ENCODE data around the gene TPPP. TPM values are rescaled to one million over a fixed set of nuclear protein-coding genes. Genes with fewer than 3 reads are reported as not detected.

Gene TPPP
- polyA plus RNA-seq, 4 donors = 3.0 to 6.2 (median 4.4) TPM

DNA sequence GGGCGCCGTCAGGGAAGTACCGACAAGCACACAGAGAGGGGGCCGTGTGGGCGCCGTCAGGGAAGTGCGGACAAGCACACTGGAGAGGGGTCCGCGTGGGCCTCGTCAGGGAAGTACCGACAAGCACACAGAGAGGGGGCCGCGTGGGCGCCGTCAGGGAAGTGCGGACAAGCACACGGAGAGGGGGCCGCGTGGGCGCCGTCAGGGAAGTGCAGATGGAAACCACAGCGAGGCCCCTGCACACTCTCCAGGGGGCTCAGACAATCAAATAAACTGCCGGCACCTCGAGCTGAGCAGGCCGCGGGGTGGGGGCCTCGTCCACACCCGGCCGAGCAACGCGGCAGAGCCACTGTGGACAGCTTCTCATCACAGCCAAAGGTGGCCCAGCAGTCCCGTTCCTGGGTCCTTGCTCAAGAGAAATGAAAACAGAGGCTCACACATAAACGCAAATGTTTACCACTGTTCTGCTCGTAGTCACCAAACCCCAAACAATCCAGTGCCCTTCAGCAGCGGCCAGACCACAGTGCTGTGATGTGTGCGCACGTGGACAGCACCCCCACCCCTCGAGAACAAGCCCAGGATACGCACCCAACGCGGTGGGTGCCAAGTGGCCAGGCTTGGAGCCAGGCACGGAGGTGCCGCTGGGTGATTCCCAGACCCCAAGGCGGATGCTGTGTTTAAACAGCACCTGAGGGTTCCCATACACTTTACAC is 24.7 kb downstream of the TPPP start:
- DNase-seq (ENCODE audit: low read depth in 4 of 4, low spot score in 3 of 4) = no peak

DNA sequence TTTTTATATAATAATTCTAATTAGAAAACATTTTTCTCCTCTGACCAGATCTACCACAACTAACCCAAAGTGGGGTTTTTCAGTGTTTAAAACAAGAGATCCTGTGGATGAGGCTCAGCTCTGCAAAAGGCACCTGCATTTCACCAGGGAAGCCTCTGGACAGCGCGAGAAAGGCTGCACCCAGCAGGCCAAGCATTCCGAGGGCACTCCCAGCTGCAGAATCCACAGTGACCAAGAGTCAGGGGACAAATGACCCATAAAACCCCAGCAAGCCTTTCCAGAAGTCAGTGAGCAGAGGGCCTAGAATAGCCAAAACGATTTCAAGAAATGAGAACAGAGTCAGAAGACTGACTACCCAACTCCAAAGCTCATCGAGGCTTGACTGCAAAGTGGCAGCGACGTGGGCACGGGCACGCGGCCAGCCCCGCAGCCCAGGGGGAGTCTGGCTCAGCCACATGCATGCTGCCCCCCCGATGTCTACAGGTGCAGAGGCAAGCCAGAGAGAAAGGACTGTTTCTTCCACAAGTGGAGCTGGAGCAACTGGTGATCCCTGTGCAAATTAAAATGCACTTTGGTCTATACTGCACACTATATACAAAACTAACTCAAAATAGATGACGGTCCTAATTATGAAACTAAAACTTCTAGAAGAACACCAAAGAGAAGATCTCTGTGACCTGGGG is 26.2 kb downstream of the TPPP start:
- no peak for DNase-seq (ENCODE audit: low read depth in 4 of 4, low spot score in 3 of 4)

DNA sequence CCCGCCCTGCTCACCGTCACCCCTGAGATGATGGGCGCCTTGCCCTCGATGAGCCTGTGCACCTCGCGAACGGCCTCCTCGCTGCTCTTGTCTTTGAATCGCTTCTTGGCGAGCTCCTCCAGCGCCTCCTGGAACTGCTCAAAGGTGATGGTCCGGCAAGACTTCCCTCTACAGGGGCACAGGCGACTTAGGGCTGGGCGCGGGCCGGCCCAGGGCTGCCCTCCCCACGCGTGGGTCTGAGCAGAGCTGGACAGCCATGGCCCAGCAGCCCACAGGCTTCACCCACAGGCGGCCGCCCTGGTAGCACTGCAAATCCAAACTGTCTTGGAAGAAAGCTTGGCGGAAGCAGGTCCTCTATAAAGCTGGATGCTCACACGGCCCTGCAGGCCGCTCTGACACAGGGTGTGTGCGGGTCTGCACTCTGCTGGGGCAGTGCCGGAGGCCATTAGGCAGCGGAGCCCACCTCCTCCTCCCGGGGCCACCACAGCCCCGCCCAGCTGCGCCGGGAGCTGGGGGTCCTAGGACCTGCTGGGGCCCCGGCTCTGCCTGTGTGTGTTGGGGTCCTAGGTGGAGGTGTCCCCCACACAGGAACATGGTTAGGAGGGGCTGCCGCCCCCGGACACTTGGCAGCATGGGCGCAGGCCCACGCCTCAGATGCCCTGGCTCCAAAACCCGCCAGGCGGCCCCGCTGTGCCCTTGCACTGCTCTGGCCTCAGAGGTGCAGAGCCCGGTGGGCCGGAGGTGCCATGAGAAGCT is 27.0 kb downstream of the TPPP start:
- no peak for DNase-seq (ENCODE audit: low read depth in 4 of 4, low spot score in 3 of 4)

DNA sequence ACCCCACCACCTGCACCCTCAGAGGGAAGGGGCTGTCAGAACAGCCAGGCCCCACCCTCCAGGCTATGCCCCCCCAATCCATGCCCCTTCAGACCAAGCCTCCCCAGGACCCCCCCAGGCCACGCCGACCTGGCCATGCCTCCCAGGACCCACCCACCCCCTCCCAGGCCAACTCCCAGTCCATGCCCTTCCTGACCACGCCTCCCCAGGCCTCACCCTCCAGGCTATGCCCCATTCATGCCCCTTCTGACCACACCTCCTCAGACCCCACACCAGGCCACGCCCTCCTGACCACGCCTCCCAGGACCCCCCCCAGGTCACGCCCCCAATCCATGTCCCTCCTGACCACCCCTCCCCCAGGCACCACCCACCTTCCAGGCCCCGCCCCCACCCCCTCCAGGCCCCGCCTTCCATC is 27.6 kb downstream of the TPPP start:
- no peak for DNase-seq (ENCODE audit: low read depth in 4 of 4, low spot score in 3 of 4)

GRCh38 chr5:664994-665360 is 28.2 kb downstream of the TPPP start:
- no peak for DNase-seq (ENCODE audit: low read depth in 4 of 4, low spot score in 3 of 4)

DNA sequence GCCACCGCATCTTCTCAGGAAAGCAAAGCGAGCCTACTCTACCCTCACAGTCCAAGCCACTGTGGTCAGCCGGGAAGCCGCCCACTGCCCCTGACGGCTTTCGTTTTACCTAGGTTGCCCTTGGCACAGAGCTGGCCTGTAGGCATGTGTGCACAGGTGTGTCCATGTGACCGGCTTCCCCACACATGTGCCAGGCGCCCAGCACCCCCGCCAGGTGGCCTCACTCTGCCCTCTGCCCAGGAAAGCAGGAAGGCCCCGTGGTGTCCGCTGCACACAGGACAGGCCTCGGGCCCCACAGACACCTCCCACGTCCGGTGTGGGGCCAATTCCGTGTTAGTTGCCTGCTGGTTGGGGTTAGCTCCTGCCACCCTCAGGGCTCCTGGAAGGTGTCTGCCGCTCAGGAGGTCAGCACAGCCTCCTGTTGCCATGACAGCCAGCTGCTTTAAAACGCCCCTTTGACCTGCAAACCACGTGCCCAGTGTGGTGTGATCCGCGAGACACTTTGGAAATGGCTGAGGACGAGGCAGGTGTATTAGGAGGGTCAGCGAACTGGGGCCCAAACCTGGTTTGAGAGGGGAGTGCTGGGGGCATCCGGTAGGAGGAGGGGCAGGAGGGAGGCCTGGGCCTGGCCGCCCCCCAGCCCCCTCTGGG is 28.7 kb downstream of the TPPP start:
- no peak for DNase-seq (ENCODE audit: low read depth in 4 of 4, low spot score in 3 of 4)

GRCh38 chr5:663436-664342 is 29.5 kb downstream of the TPPP start:
- no peak for DNase-seq (ENCODE audit: low read depth in 4 of 4, low spot score in 3 of 4)

- DNase-seq (ENCODE audit: low read depth in 4 of 4, low spot score in 3 of 4) = no peak
Observed at GRCh38 chr5:662751-663435, 30.3 kb downstream of the TPPP start.

DNA sequence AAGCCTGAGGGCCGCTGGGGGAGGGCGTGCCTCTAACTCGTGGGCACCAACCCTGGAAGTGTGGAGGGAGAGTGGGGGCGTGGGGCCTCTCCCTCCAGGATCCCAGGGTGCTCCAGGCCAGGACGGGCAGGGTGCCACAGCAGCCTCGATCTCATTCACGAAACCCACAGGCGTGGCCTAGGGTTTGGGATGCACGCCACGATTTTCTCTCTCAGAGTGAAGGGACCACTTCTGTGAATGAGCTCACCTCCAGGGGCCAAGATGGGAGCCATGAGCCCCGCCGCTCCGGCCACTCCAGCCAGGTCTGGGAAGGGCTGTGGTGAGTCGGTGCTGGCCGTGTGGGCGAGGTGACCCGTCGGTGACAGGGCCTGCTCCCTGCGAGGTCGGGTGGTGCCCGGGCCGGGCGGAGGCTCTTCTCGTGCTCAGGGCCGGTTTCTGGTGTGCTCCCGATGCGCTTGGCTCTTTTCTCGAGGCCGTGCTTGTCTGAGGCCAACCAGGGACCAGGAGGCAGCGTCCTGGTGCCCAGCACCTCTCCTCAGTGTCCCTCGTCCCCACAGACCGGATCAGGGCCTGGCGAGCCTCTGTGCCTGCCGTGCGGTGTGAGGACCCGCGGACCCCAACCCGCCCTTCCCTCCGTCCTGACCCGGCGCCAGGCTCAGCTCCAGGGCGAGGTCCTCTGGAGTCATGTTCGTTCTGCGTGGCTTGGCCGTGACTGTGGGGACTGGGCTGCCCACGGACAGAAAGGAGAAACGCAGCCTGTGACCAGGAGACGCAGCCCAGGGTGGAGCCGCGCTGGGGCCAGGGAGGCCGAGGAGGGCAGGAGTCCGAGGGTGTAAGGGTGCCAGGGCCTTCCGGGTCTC is 31.0 kb downstream of the TPPP start:
- DNase-seq (ENCODE audit: low read depth in 4 of 4, low spot score in 3 of 4) = no peak

- no peak for DNase-seq (ENCODE audit: low read depth in 4 of 4, low spot score in 3 of 4)
Observed at GRCh38 chr5:660491-661030, 32.6 kb downstream of the TPPP start.

GRCh38 chr5:659496-660263 is 33.5 kb downstream of the TPPP start:
- no peak for DNase-seq (ENCODE audit: low read depth in 4 of 4, low spot score in 3 of 4)

GRCh38 chr5:658103-658502 is 35.0 kb downstream of the TPPP start:
- no peak for DNase-seq (ENCODE audit: low read depth in 4 of 4, low spot score in 3 of 4)

GRCh38 chr5:657570-657969 is 35.6 kb downstream of the TPPP start:
- DNase-seq (ENCODE audit: low read depth in 4 of 4, low spot score in 3 of 4) = no peak

DNA sequence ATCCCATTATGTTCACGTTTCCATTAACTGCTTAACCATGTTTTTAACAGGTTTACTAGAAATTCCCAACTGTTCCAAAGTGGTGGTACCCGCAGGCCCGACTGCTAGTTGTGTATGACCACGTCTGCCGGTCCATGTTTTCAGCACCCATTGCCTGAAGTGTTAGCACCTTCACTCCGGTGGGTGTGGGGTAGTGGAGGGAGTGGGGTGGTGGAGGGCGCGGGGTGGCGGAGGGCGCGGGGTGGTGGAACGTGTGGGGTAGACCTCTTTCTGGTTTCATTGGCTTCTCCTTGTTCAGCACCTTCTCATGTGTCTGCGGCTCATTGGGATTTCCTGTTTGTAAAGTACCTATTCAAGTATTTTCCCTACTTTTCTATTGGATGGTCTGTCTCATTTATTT is 37.7 kb downstream of the TPPP start:
- DNase-seq (ENCODE audit: low read depth in 4 of 4, low spot score in 3 of 4) = no peak

- no peak for DNase-seq (ENCODE audit: low read depth in 4 of 4, low spot score in 3 of 4)
Observed at GRCh38 chr5:654071-654778, 38.9 kb downstream of the TPPP start.

GRCh38 chr5:652773-653350 is 40.3 kb downstream of the TPPP start:
- DNase-seq (ENCODE audit: low read depth in 4 of 4, low spot score in 3 of 4) = no peak
